Natural killer cell (primary cell): Measurements from ENCODE around the gene GLT1D1. TPM values are rescaled to one million over a fixed set of nuclear protein-coding genes. Genes with fewer than 3 reads are reported as not detected.

ENCODE experiments used
- ATAC-seq, 3 donors: fragments of 150-1000 bp in 2 of 3; fragments of 200-7000 bp in 1 of 3; cut with Tn5 transposase; 1 replicate in 1 of 3; 2 replicates in 2 of 3; pipeline ENCODE4 v1.10.0; 2021; ENCODE audit warnings: mild to moderate bottlenecking in 2 of 3, moderate library complexity in 2 of 3
- DNase-seq, 2 donors: peaks; one replicate each; pipeline versions ENCODE4 v3.0.0 to v3.0.0-alpha.2; 2013 to 2021; ENCODE audit warnings: mixed read lengths in 1 of 2
- H3K27ac ChIP-seq: one replicate; pipeline ENCODE4 v1.5.1; 2013; ENCODE audit warnings: mild to moderate bottlenecking, low read length
- H3K27me3 ChIP-seq: one replicate; pipeline ENCODE4 v1.6.1; 2013; ENCODE audit warnings: low read length; ENCODE audit not compliant: control insufficient read depth, insufficient read depth
- H3K36me3 ChIP-seq: one replicate; pipeline ENCODE4 v1.6.1; 2013; ENCODE audit warnings: low read length; ENCODE audit not compliant: control insufficient read depth, insufficient read depth
- H3K4me1 ChIP-seq: one replicate; pipeline ENCODE4 v1.6.1; 2013; ENCODE audit warnings: low read length; ENCODE audit not compliant: control insufficient read depth, insufficient read depth
- H3K4me3 ChIP-seq: one replicate; pipeline ENCODE4 v1.5.1; 2013; ENCODE audit warnings: low read length
- H3K9me3 ChIP-seq: one replicate; pipeline ENCODE4 v1.6.1; 2013; ENCODE audit warnings: low read length; ENCODE audit not compliant: control insufficient read depth, insufficient read depth
- H3K27ac Mint-ChIP-seq, 2 donors: one replicate each; pipeline ENCODE4 v1.8.0; 2022; ENCODE audit warnings: mild to moderate bottlenecking in 2 of 2, mixed read lengths in 2 of 2, moderate library complexity in 1 of 2
- H3K27me3 Mint-ChIP-seq, 2 donors: one replicate each; pipeline ENCODE4 v1.8.0; 2022; ENCODE audit warnings: low read depth in 2 of 2, mixed read lengths in 2 of 2
- H3K36me3 Mint-ChIP-seq: one replicate; pipeline ENCODE4 v1.8.0; 2022; ENCODE audit warnings: mixed read lengths
- H3K4me1 Mint-ChIP-seq, 2 donors: one replicate each; pipeline ENCODE4 v1.8.0; 2022; ENCODE audit warnings: mixed read lengths in 2 of 2
- H3K4me3 Mint-ChIP-seq: one replicate; pipeline ENCODE4 v1.8.0; 2022; ENCODE audit warnings: mild to moderate bottlenecking, moderate library complexity, mixed read lengths
- H3K9me3 Mint-ChIP-seq, 2 donors: one replicate each; pipeline ENCODE4 v1.8.0; 2022; ENCODE audit warnings: mixed read lengths in 2 of 2
- CTCF ChIP-seq: fragments of 200-600 bp; IDR thresholded peaks from one replicate; pipeline ENCODE4 v1.8.0; 2022; ENCODE audit warnings: antibody characterized with exemption
- WGBS: methylation state at CpG from one replicate; pipeline ENCODE4 v1.1.7; 2013; ENCODE audit warnings: missing lambda C conversion rate; ENCODE audit not compliant: insufficient coverage; 5-methylcytosine and 5-hydroxymethylcytosine counted together
- intact Hi-C: fragments of 100-400 bp; cut with micrococcal nuclease; formaldehyde crosslinking; loops from one replicate; pipeline ENCODE4 v1.14.2; 2022
- total RNA-seq, 4 donors: library from RNA; stranded (reverse); fragments of 120-200 nt in 1 of 4; gene quantifications; one replicate each; pipeline versions ENCODE4 v1.2.3 to v1.2.4, GENCODE V29; 2013 to 2022

The GLT1D1 gene
- total RNA-seq, 3 donors from 2014 or later (not counting 1 experiment from before 2014, with no cell fraction given): 0.33 to 3.2 (median 2.6) TPM

DNA sequence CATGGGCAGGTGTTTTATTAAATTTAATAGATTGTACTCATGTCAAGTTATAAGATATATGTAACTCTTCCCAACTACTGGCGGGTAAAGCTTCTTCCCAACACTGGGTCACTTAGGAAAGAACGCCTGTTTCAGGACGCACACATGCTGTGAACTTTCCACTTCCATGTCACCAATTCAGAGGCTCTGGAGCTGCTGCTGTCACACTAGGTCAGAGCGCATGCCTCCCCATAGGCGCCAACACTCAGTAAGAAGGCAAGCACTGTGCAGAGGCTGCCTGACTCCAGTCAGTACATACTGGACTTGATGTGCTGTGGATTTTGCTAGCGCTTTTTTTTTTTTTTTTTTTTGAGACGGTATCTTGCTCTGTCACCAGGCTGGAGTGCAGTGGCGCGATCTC lies 46.7 kb upstream of the GLT1D1 start:
- 91% methylated on average over 9 of the region's 9 CpGs for WGBS
- H3K4me3 Mint-ChIP-seq: no peak overlapping the region
- no peaks in the 10 kb centered on the region for H3K27me3 ChIP-seq
- no peak overlapping the region for H3K4me3 ChIP-seq
- peaks cover 36% of the 10 kb centered on the region for H3K36me3 ChIP-seq
- H3K27ac ChIP-seq: no peak overlapping the region
- no peaks in the 10 kb centered on the region for H3K9me3 ChIP-seq
- peaks cover 42% of the 10 kb centered on the region for H3K36me3 Mint-ChIP-seq
- no peak for ATAC-seq
- no peaks in the 10 kb centered on the region for H3K27me3 Mint-ChIP-seq
- DNase-seq: no peak
- no peak for TF ChIP-seq CTCF
- peaks cover 20% of the 10 kb centered on the region for H3K4me1 ChIP-seq
- peak overlapping the region; percentile 99 for H3K27ac Mint-ChIP-seq
- intact Hi-C loops: no loop called here
- no peaks in the 10 kb centered on the region for H3K9me3 Mint-ChIP-seq
- H3K4me1 Mint-ChIP-seq: peaks cover 41 to 50% of the 10 kb centered on the region in 2 donors

DNA sequence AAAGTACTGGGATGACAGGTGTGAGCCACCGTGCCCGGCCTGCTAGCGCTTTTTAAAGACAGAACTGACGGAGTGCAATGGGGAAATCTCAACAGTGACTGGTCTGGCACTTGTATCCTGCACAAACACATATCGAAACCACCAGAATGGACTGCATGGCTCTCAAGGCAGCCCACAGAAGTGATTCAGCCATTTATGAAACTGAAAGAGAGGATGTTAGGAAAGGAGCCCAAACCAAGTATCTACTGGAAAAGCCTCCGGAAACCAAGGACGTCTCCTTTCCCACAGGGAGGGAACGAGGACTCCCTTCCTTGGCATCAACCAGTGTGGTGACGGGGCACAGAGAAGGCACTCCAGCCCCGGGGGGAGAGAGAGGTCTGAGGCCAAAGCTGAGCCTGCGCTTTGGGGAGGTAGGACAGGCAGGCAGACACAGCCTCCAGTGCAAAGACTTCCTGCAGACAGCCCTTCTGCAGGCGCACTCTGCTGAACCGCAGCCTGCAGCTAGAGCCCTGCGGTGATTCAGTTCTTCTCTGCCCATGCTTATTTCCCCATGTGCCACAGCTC lies 46.0 kb upstream of the GLT1D1 start:
- DNase-seq: peak in 1 of 2 donors; percentile 20
- no peak overlapping the region for H3K27ac ChIP-seq

GRCh38 chr12:128808651-128809050 lies 44.6 kb upstream of the GLT1D1 start:
- H3K36me3 Mint-ChIP-seq: peaks cover 35% of the 10 kb centered on the region
- peaks cover 47 to 50% of the 10 kb centered on the region in 2 donors for H3K4me1 Mint-ChIP-seq
- DNase-seq: no peak
- 92% methylated on average over 12 of the region's 12 CpGs for WGBS
- peak overlapping the region; percentile 25 for H3K4me3 Mint-ChIP-seq
- H3K27me3 Mint-ChIP-seq: no peaks in the 10 kb centered on the region
- peaks cover 41% of the 10 kb centered on the region for H3K36me3 ChIP-seq
- no peaks in the 10 kb centered on the region for H3K9me3 ChIP-seq
- no peak for TF ChIP-seq CTCF
- peak overlapping the region; percentile 23 for H3K27ac ChIP-seq
- H3K4me1 ChIP-seq: peaks cover 33% of the 10 kb centered on the region
- H3K27me3 ChIP-seq: no peaks in the 10 kb centered on the region
- intact Hi-C loops: no loop called here
- H3K27ac Mint-ChIP-seq: peak overlapping the region; percentile 99
- H3K9me3 Mint-ChIP-seq: no peaks in the 10 kb centered on the region
- ATAC-seq: no peak
- H3K4me3 ChIP-seq: no peak overlapping the region

More for the DNA sequence above, 46.0 kb upstream of the GLT1D1 start:
- 81% methylated on average over 14 of the region's 14 CpGs for WGBS
- Mint-ChIP-seq H3K4me3 (peak overlapping the region; percentile 45), H3K9me3 (no peaks in the 10 kb centered on the region), H3K4me1 (peaks cover 46 to 51% of the 10 kb centered on the region in 2 donors), H3K27ac (peak overlapping the region; percentile 99), H3K36me3 (peaks cover 42% of the 10 kb centered on the region), H3K27me3 (no peaks in the 10 kb centered on the region)
- intact Hi-C loops: no loop called here
- Histone ChIP-seq H3K4me3 (no peak overlapping the region), H3K9me3 (no peaks in the 10 kb centered on the region), H3K36me3 (peaks cover 32% of the 10 kb centered on the region), H3K27me3 (no peaks in the 10 kb centered on the region), H3K4me1 (peaks cover 21% of the 10 kb centered on the region)
- ATAC-seq: no peak
- TF ChIP-seq CTCF: no peak
